ENCODE measurements around the gene CCL23.

Gene CCL23

DNA sequence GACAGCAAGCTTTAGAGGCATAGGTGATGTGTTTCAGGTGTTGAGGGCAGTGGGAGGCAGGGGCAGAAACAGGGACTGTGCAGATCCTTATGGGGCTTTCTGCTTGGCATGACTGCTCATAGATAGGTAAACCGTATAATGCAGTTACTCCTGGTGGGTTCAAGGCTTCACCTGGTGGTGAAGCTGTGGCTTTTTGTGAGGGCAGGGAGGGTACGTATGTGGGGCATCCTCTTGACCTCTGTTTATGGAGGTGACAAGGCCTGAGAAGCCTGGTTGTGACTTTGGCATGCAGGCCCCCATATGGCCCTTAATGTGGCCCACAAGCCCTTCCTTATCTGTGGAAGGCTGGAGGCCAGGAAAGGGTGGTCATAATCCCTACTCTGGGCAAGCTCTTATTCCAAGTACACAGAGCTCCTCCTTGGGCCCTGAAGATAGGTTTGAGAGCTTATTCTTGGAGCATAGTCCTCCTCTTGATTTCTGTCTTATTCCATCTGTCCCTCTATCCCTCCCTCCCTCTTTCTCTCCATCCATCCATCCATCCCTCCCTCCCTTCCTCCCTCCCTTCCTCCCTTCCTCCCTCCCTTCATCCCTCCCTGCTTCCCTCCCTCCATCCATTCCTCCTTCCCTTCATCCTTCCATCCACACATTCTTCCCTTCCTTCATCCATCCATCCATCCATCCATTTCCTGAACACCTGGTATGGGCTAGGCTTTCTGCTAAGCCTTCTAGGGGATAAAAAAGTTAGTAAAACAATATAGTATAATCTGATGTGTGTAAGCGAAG is 35.2 kb downstream of the CCL23 start:
- DNase-seq (ENCODE audit: low read depth): no peak
- no peak for TF ChIP-seq CTCF (conservative IDR thresholded peaks at IDR 0.05; ENCODE audit: low read length)
- H3K4me3 ChIP-seq (ENCODE audit: low read length): no peak overlapping the region

GRCh38 chr17:35981908-35982330 is 35.9 kb downstream of the CCL23 start:
- DNase-seq (ENCODE audit: low read depth): no peak
- H3K4me3 ChIP-seq (ENCODE audit: low read length): no peak overlapping the region
- TF ChIP-seq CTCF (conservative IDR thresholded peaks at IDR 0.05; ENCODE audit: low read length): no peak

DNA sequence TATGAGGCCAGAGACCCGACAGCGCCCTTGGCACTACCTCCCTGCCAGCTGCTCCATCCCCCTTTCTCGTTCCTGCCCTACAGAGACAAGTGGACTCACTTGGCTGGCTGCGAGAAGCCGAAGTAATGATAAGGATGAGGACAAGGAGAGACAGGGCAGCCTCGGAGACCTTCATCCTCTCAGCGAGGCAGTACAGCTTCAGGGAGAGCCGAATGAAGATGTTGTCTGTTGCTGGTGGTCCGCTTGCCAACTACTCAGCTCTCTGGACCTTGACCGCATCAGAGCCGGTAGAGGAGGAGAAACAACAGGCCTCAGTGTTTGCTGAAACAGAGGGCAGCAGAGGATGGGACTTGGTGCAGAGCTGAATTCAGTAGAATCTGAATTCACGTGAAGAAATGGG is 36.5 kb downstream of the CCL23 start, which contains the start of gene CCL16:
Gene CCL16, minus strand, starts transcription at position 252 of the 400 bp plus-strand sequence. Its CDS starts 77 bp downstream, at position 175.
- no peak for TF ChIP-seq CTCF (conservative IDR thresholded peaks at IDR 0.05; ENCODE audit: low read length)
- no peak for DNase-seq (ENCODE audit: low read depth)

GRCh38 chr17:35978346-35978745 is 39.4 kb downstream of the CCL23 start:
- H3K4me3 ChIP-seq (ENCODE audit: low read length): no peak overlapping the region
- TF ChIP-seq CTCF (conservative IDR thresholded peaks at IDR 0.05; ENCODE audit: low read length): no peak
- DNase-seq (ENCODE audit: low read depth): no peak

More for the DNA sequence above, 36.5 kb downstream of the CCL23 start, which contains the start of gene CCL16:
- no peak within 1 kb of the TSS for H3K4me3 ChIP-seq (ENCODE audit: low read length)

- DNase-seq (ENCODE audit: low read depth): no peak
- no peak overlapping the region for H3K4me3 ChIP-seq (ENCODE audit: low read length)
- no peak for TF ChIP-seq CTCF (conservative IDR thresholded peaks at IDR 0.05; ENCODE audit: low read length)
Measured at GRCh38 chr17:35977509-35977908, 40.3 kb downstream of the CCL23 start.

DNA sequence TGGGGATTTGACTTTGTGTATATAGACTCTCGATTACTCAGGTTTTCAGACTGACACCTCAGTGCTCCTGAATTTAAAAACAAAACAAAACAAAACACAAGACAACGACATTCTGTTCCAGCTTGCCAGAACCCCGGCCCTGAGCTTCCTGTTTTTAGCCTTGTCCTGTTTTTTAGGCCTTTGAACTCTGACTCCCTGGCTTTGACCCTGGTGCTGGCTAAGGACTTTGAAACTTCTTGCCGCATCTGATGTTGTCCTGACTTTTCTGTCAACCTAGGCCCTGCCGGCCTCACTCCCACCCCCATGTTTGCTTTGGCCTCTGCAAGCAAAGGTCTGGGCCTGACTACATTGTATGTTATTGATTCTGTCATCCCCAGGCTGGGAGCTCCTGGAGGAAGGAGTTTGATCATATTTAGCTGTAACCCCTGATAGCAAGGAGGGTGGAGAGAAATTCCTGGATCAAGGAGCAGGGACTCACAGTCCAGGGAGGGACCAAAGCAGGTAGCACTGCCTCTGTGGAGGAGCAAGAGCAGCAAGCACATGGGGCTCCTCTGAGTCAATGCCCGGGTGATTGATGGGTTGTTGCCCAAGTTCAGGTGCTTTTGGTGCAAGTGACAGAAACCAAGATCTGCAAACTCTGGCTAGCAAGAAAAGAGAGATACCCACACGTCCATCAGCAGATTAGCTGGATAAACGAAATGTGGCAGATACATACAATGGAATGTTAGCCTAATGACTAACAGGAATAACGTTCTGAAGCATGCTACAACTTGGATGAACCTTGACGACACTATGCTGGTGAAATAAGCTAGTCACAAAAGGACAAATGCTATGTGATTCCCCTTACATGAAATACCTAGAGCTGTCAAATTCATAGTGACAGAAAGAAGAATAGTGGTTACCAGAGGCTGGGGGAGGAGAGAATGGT is 44.2 kb downstream of the CCL23 start:
- peak; percentile 9 for DNase-seq (ENCODE audit: low read depth)
- no peak overlapping the region for H3K4me3 ChIP-seq (ENCODE audit: low read length)
- no peak for TF ChIP-seq CTCF (conservative IDR thresholded peaks at IDR 0.05; ENCODE audit: low read length)

Measured in AG10803 (cell line).